Myocyte (in vitro differentiated cells): ENCODE results near the gene CTDP1. TPM values are rescaled to one million over a fixed set of nuclear protein-coding genes. Genes with fewer than 3 reads are reported as not detected.

ENCODE experiments used
- DNase-seq: peaks from one replicate; pipeline ENCODE4 v3.0.0-alpha.2; 2012; ENCODE audit warnings: low read depth
- total RNA-seq: library from RNA; depleted of rRNA; stranded (reverse); fragments of >200 nt; gene quantifications from 2 replicates; pipeline ENCODE4 v1.2.3, GENCODE V29; 2014

CTDP1 gene
- total RNA-seq, 1 donor from 2014 or later, result 16.8 TPM

GRCh38 chr18:79778291-79778791 is 98.7 kb downstream of the CTDP1 start:
- no peak for DNase-seq

GRCh38 chr18:79779021-79779699 is 99.6 kb downstream of the CTDP1 start:
- no peak for DNase-seq

- no peak for DNase-seq
Observed at GRCh38 chr18:79779700-79780190, 100.1 kb downstream of the CTDP1 start.

GRCh38 chr18:79780547-79780946 is 100.9 kb downstream of the CTDP1 start:
- no peak for DNase-seq

- no peak for DNase-seq
Observed at GRCh38 chr18:79781331-79781941, 101.8 kb downstream of the CTDP1 start.

GRCh38 chr18:79782566-79783308 is 103.1 kb downstream of the CTDP1 start:
- no peak for DNase-seq

- no peak for DNase-seq
Observed at GRCh38 chr18:79784071-79784913, 104.7 kb downstream of the CTDP1 start.

- DNase-seq, result peak; percentile 59
Observed at GRCh38 chr18:79784965-79785770, 105.6 kb downstream of the CTDP1 start.

GRCh38 chr18:79785831-79786230 is 106.2 kb downstream of the CTDP1 start:
- no peak for DNase-seq

- no peak for DNase-seq
Observed at GRCh38 chr18:79786304-79786703, 106.7 kb downstream of the CTDP1 start.

- DNase-seq, result no peak
Observed at GRCh38 chr18:79786786-79787526, 107.4 kb downstream of the CTDP1 start.

GRCh38 chr18:79787527-79787864 is 107.9 kb downstream of the CTDP1 start:
- no peak for DNase-seq

- DNase-seq, result no peak
Observed at GRCh38 chr18:79787865-79788733, 108.5 kb downstream of the CTDP1 start.

GRCh38 chr18:79788734-79789085 is 109.1 kb downstream of the CTDP1 start:
- DNase-seq, result no peak

- no peak for DNase-seq
Observed at GRCh38 chr18:79789091-79789891, 109.7 kb downstream of the CTDP1 start.

- no peak for DNase-seq
Observed at GRCh38 chr18:79789901-79790890, 110.6 kb downstream of the CTDP1 start.
